ENCODE results near the gene TLX2.

Gene TLX2

GRCh38 chr2:74472086-74472944 is 41.9 kb upstream of the TLX2 start, which contains the start of gene MRPL53:
MRPL53 (minus strand) TSS chr2:74472680; CDS start chr2:74472660, 20 bp downstream.
- Histone ChIP-seq H3K4me2 (ENCODE audit: insufficient read depth, low read length) (peak within 1 kb of the TSS; percentile 83), H3K79me2 (ENCODE audit: insufficient read depth, low read length) (peaks cover 24% of the 10 kb centered on the region), H2AFZ (ENCODE audit: low read depth, low read length) (peak within 1 kb of the TSS; percentile 97), H3K4me3 (ENCODE audit: low read depth in 1 of 2, low read length in 2 of 2) (peak within 1 kb of the TSS; percentile 86 to 92), H3K9me3 (ENCODE audit: insufficient read depth, low read length, severe bottlenecking) (no peaks in the 10 kb centered on the region), H3K36me3 (ENCODE audit: insufficient read depth, low read length) (peaks cover 42% of the 10 kb centered on the region), H3K4me1 (ENCODE audit: insufficient read depth, low read length) (peaks cover 39% of the 10 kb centered on the region), H3K9ac (ENCODE audit: low read depth, low read length) (peak within 1 kb of the TSS; percentile 94), H3K27me3 (ENCODE audit: insufficient read depth, low read length, poor library complexity) (no peaks in the 10 kb centered on the region), H3K27ac (ENCODE audit: low read length) (peak within 1 kb of the TSS; percentile 95), H4K20me1 (ENCODE audit: insufficient read depth, low read length) (no peaks in the 10 kb centered on the region)
- DNase-seq (peak; percentile 95), ATAC-seq (ENCODE audit: insufficient read depth, low read depth) (peak; percentile 92)
- TF ChIP-seq CTCF (IDR thresholded peaks at IDR 0.05; ENCODE audit: borderline replicate concordance, extremely low read depth, low read length, poor library complexity, severe bottlenecking): peak; percentile 39
- no peak for TF ChIP-seq EZH2 (IDR thresholded peaks at IDR 0.05; ENCODE audit: borderline replicate concordance, low read depth, low read length, severe bottlenecking)

GRCh38 chr2:74472945-74473258 is 41.3 kb upstream of the TLX2 start:
- Histone ChIP-seq H3K4me1 (ENCODE audit: insufficient read depth, low read length) (peaks cover 39% of the 10 kb centered on the region), H3K9ac (ENCODE audit: low read depth, low read length) (peak overlapping the region; percentile 94), H4K20me1 (ENCODE audit: insufficient read depth, low read length) (no peaks in the 10 kb centered on the region), H3K4me2 (ENCODE audit: insufficient read depth, low read length) (peak overlapping the region; percentile 83), H3K27ac (ENCODE audit: low read length) (peak overlapping the region; percentile 95), H3K9me3 (ENCODE audit: insufficient read depth, low read length, severe bottlenecking) (no peaks in the 10 kb centered on the region), H3K4me3 (ENCODE audit: low read depth in 1 of 2, low read length in 2 of 2) (peak overlapping the region; percentile 86 to 92), H3K36me3 (ENCODE audit: insufficient read depth, low read length) (peaks cover 46% of the 10 kb centered on the region), H3K27me3 (ENCODE audit: insufficient read depth, low read length, poor library complexity) (no peaks in the 10 kb centered on the region), H3K79me2 (ENCODE audit: insufficient read depth, low read length) (peaks cover 24% of the 10 kb centered on the region), H2AFZ (ENCODE audit: low read depth, low read length) (peak overlapping the region; percentile 97)
- TF ChIP-seq EZH2 (IDR thresholded peaks at IDR 0.05; ENCODE audit: borderline replicate concordance, low read depth, low read length, severe bottlenecking) (no peak), CTCF (IDR thresholded peaks at IDR 0.05; ENCODE audit: borderline replicate concordance, extremely low read depth, low read length, poor library complexity, severe bottlenecking) (no peak)
- DNase-seq (no peak), ATAC-seq (ENCODE audit: insufficient read depth, low read depth) (no peak)

GRCh38 chr2:74474481-74474880 is 39.8 kb upstream of the TLX2 start:
- Histone ChIP-seq H3K4me2 (ENCODE audit: insufficient read depth, low read length) (peak overlapping the region; percentile 29; the same call in 1 of the 2 replicates), H2AFZ (ENCODE audit: low read depth, low read length) (no peak overlapping the region), H3K27ac (ENCODE audit: low read length) (no peak overlapping the region), H3K9ac (ENCODE audit: low read depth, low read length) (no peak overlapping the region), H4K20me1 (ENCODE audit: insufficient read depth, low read length) (no peaks in the 10 kb centered on the region), H3K4me1 (ENCODE audit: insufficient read depth, low read length) (peaks cover 39% of the 10 kb centered on the region), H3K9me3 (ENCODE audit: insufficient read depth, low read length, severe bottlenecking) (no peaks in the 10 kb centered on the region), H3K79me2 (ENCODE audit: insufficient read depth, low read length) (peaks cover 25% of the 10 kb centered on the region), H3K27me3 (ENCODE audit: insufficient read depth, low read length, poor library complexity) (no peaks in the 10 kb centered on the region), H3K36me3 (ENCODE audit: insufficient read depth, low read length) (peaks cover 47% of the 10 kb centered on the region), H3K4me3 (ENCODE audit: low read depth in 1 of 2, low read length in 2 of 2) (no peak overlapping the region)
- DNase-seq (no peak), ATAC-seq (ENCODE audit: insufficient read depth, low read depth) (no peak)
- TF ChIP-seq EZH2 (IDR thresholded peaks at IDR 0.05; ENCODE audit: borderline replicate concordance, low read depth, low read length, severe bottlenecking): no peak

DNA sequence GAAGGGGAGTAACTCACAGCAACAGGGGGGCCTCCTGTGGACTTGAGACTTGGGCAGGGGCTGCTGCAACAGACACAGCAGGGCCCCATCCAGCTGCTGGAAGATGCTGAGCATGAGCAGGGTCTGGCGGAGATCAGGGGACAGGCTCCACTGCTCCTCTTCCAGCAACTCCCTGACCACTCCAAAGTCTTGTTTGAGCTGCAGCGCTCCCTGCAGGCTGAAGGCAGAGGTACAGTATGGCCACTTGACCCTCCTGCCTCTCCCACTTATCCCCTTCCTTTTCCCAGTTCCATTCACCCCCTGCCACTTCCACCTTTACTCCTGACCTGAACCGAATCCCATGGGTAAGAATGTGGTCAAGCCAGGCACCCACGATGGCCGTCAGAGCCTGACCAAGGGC is 39.4 kb upstream of the TLX2 start:
- no peak overlapping the region for H3K4me3 ChIP-seq (ENCODE audit: low read depth in 1 of 2, low read length in 2 of 2)
- no peak overlapping the region for H2AFZ ChIP-seq (ENCODE audit: low read depth, low read length)
- ATAC-seq (ENCODE audit: insufficient read depth, low read depth): no peak
- DNase-seq: no peak
- H3K79me2 ChIP-seq (ENCODE audit: insufficient read depth, low read length): peaks cover 27% of the 10 kb centered on the region
- no peaks in the 10 kb centered on the region for H4K20me1 ChIP-seq (ENCODE audit: insufficient read depth, low read length)
- H3K36me3 ChIP-seq (ENCODE audit: insufficient read depth, low read length): peaks cover 50% of the 10 kb centered on the region
- H3K9me3 ChIP-seq (ENCODE audit: insufficient read depth, low read length, severe bottlenecking): no peaks in the 10 kb centered on the region
- peaks cover 39% of the 10 kb centered on the region for H3K4me1 ChIP-seq (ENCODE audit: insufficient read depth, low read length)
- H3K27me3 ChIP-seq (ENCODE audit: insufficient read depth, low read length, poor library complexity): no peaks in the 10 kb centered on the region
- TF ChIP-seq EZH2 (IDR thresholded peaks at IDR 0.05; ENCODE audit: borderline replicate concordance, low read depth, low read length, severe bottlenecking) (no peak), CTCF (IDR thresholded peaks at IDR 0.05; ENCODE audit: borderline replicate concordance, extremely low read depth, low read length, poor library complexity, severe bottlenecking) (peak; percentile 51)
- no peak overlapping the region for H3K27ac ChIP-seq (ENCODE audit: low read length)
- no peak overlapping the region for H3K9ac ChIP-seq (ENCODE audit: low read depth, low read length)
- no peak overlapping the region for H3K4me2 ChIP-seq (ENCODE audit: insufficient read depth, low read length)
